Stimulated activated CD8-positive, alpha-beta memory T cell treated with anti-CD3 and anti-CD28 coated beads, Interleukin-12 subunit alpha, Interleukin-12 subunit beta, amount 100 ng/mL, for 1 hour (primary cell): ENCODE measurements around the gene BHLHA15.

Experiments
- DNase-seq: peaks from one replicate; pipeline ENCODE4 v3.0.0-alpha.2; 2020; ENCODE audit warnings: low read depth

Gene BHLHA15

GRCh38 chr7:98187138-98187502 lies 24.1 kb upstream of the BHLHA15 start:
- DNase-seq, result no peak

- no peak for DNase-seq
Observed at GRCh38 chr7:98189559-98189958, 21.7 kb upstream of the BHLHA15 start.

GRCh38 chr7:98191668-98192431 lies 19.4 kb upstream of the BHLHA15 start:
- no peak for DNase-seq

DNA sequence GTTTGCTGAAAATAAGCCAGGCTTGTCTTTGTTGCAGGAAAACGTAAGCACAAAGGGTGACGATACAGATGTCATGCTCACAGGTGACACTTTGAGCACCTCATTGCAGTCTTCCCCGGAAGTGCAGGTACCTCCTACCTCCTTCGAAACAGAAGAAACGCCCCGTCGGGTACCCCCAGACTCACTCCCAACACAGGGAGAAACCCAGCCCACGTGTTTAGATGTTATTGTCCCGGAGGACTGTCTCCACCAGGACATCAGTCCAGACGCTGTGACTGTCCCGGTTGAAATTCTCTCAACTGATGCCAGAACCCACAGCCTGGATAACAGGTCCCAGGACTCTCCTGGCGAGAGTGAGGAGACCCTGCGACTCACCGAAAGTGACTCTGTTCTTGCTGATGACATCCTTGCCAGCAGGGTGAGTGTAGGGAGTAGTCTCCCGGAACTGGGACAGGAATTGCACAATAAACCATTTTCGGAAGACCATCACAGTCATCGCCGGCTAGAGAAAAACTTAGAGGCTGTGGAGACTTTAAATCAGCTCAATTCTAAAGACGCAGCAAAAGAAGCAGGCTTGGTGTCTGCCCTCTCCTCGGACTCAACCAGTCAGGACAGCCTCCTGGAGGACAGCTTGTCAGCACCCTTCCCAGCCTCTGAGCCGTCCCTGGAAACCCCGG lies 18.3 kb upstream of the BHLHA15 start:
- DNase-seq, result no peak

- DNase-seq, result no peak
Observed at GRCh38 chr7:98193474-98194180, 17.6 kb upstream of the BHLHA15 start.

DNA sequence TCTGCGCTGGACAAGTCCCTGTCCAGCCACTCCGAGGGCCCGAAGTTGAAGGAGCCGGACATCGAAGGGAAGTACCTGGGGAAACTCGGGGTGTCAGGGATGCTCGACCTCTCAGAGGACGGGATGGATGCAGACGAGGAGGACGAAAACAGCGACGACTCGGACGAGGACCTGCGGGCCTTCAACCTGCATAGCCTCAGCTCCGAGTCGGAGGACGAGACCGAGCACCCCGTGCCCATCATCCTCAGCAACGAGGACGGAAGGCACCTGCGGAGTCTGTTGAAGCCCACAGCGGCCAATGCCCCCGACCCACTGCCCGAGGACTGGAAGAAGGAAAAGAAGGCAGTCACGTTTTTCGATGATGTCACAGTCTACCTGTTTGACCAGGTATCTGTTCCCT lies 17.1 kb upstream of the BHLHA15 start:
- DNase-seq, result no peak

- DNase-seq, result no peak
Observed at GRCh38 chr7:98194672-98195457, 16.4 kb upstream of the BHLHA15 start.

- no peak for DNase-seq
Observed at GRCh38 chr7:98196706-98197605, 14.3 kb upstream of the BHLHA15 start.

GRCh38 chr7:98199131-98199530 lies 12.1 kb upstream of the BHLHA15 start:
- DNase-seq, result no peak

DNA sequence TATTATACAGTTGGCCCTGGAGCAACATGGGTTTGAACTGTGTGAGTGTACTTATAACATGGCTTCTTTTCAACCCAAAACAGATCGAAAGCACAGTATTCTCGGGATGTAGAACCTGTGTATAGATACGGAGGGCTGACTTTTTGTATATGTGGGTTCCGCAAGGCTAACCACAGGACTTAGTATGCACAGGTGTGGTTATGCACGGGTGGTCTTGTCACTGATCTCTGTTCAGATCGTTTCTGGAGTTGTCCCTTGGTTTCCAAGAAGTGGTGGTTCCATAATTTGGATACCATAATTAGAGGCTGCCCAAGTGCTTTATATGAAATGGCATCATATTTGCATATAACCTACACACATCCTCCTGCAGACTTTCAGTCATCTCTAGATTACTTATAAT lies 10.9 kb upstream of the BHLHA15 start:
- no peak for DNase-seq

- peak; percentile 32 for DNase-seq
Observed at GRCh38 chr7:98202367-98203195, 8.7 kb upstream of the BHLHA15 start.

GRCh38 chr7:98203261-98203963 lies 7.8 kb upstream of the BHLHA15 start:
- no peak for DNase-seq

- no peak for DNase-seq
Observed at GRCh38 chr7:98203964-98204605, 7.2 kb upstream of the BHLHA15 start.

DNA sequence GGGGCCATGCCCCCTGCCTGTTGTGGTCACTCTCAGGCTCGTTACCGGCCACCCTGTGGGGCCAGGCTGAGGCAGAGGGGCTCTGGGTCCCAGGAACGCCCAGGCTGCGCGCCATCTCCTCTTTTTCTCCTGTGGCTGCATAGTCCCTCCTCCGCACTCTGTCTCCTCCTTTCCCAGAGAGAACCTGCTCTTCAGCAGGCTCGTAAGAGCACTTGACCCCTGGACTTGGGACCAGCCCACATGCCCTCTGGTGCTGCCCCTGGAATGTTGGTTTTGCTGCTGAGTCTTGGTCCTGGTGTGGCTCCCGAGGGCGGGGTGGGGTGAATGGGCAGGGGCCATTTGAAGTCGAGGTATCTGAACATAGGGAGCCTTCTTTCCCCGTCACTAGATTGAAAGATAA lies 6.6 kb upstream of the BHLHA15 start:
- no peak for DNase-seq

GRCh38 chr7:98205162-98205845 lies 5.9 kb upstream of the BHLHA15 start:
- DNase-seq, result no peak

- DNase-seq, result no peak
Observed at GRCh38 chr7:98206451-98207330, 4.5 kb upstream of the BHLHA15 start.

DNA sequence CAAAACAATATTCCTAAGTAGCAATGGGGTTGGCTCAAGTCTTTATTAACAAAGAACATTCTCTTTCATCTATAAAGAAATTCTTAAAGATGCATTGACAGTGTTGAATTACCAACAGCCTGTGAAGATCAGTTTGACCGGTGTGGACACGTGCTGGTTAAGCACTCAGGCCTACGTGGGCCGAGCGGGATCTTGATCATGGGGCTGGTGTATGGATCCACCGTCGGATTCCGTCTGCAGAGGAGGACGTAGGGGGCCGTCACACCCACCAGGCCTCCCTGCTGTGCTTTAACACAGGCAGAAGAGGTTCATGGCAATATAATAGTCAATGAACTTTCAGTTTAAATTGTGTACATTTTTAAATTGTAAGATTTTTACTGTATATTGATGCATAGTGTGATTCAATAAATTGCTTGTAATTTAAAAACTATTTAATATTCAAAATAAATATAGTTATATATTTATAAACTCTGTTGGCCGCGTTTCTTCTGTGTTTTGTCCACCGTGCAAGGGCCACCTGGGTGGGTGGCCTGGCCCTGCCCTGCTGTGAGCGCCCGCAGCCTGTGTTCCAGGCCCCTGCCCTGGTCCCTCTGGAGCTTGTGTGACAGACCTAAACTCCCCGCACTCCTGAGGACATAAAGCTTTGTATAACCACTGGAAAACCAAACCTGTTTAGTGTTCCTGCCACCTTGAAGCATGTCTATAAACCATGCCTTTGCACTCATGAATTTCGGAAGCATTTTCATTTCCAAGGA lies 1.9 kb upstream of the BHLHA15 start:
- DNase-seq, result no peak
